ENCODE data around the gene PBX4.

- TF ChIP-seq POLR2AphosphoS5 (IDR thresholded peaks at IDR 0.05; ENCODE audit: low read depth, low read length) (no peak), POLR2A (IDR thresholded peaks at IDR 0.05; ENCODE audit: low read depth, low read length) (no peak)
Observed at GRCh38 chr19:19545707-19546106, 72.8 kb downstream of the PBX4 start.
